ENCODE data around the gene HOXD9.

HOXD9 gene

DNA sequence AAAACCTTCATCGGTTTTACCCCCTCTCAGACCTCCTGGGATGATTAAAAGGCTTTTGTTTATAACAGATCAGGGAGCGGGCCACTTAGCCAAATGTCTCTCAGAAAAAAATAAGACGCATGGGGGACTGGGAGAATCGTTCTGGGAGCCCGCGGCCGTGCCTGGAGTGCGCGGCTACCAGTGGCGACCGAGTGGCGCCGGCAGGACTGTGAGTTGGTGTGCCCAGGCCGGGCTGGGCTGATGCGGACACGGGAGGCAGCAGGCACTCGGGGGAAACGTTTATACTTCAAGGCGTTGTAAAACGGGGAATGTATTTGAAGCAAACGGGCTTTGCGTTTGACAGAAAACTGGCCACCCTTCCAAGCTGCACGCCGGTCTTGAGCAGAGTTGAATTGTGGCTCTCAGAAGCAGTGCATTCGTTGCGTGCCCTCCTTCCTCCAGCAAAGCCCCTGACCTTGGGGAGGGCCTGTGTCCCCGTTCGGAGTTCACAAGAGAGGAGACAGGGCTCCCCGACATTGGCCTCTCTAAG is 10.6 kb upstream of the HOXD9 start:
- H3K4me3 Mint-ChIP-seq: peak overlapping the region; percentile 86
- H3K36me3 Mint-ChIP-seq (ENCODE audit: low read depth): no peaks in the 10 kb centered on the region
- peak overlapping the region; percentile 90 for H3K27ac Mint-ChIP-seq
- peaks cover 90% of the 10 kb centered on the region for H3K27me3 Mint-ChIP-seq (ENCODE audit: low read depth, poor library complexity)
- DNase-seq: no peak
- no peaks in the 10 kb centered on the region for H3K9me3 Mint-ChIP-seq
- TF ChIP-seq, protein P1, sequence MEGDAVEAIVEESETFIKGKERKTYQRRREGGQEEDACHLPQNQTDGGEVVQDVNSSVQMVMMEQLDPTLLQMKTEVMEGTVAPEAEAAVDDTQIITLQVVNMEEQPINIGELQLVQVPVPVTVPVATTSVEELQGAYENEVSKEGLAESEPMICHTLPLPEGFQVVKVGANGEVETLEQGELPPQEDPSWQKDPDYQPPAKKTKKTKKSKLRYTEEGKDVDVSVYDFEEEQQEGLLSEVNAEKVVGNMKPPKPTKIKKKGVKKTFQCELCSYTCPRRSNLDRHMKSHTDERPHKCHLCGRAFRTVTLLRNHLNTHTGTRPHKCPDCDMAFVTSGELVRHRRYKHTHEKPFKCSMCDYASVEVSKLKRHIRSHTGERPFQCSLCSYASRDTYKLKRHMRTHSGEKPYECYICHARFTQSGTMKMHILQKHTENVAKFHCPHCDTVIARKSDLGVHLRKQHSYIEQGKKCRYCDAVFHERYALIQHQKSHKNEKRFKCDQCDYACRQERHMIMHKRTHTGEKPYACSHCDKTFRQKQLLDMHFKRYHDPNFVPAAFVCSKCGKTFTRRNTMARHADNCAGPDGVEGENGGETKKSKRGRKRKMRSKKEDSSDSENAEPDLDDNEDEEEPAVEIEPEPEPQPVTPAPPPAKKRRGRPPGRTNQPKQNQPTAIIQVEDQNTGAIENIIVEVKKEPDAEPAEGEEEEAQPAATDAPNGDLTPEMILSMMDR (IDR thresholded peaks at IDR 0.05): no peak
- peaks cover 80% of the 10 kb centered on the region for H3K4me1 Mint-ChIP-seq

DNA sequence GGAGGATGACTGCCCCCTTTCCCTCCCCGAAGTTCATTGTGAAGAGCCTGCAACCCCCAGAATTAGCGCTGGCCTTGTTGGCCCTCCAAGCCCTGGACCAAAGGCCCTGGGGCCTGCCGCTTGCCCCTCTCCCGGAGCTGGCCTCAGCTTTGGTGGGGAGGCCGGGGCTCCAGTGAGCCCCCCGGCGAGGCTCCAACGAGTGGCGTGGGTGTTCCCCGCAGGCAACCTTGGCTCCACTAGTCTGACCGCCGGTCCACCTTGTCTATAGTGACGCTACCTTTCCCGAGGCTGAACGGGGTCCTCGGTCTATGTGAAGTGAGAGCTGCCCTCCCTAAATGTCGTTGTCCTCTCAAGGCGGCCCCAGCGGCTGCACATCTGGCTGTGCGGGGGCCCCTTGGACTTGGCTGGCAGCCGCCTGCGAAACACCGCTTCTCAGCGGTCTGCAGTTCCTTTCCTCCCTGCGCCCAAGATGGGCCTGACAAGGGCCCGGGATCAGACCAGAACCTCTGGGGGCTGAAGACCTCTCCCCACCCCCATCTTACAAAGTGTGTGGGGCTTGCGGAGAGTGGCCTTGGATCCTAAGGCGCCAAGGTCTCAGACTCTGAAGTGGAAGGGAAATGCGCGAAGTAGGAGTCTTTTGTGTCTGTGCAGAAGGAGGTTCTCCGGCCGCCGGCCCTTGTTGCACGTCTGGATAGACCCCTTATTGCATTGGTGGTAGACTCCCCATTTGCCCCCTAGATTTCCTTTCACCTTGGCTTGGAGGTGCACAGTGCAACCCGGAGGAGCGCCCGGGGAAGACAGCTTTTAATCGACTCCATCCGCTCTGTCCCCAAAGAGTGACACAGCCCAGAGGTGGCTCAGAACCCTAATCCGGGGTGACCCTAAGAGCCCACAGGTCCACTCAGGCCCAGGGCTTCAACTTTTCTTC is 9.9 kb upstream of the HOXD9 start:
- Mint-ChIP-seq H3K27ac (peak overlapping the region; percentile 75), H3K36me3 (ENCODE audit: low read depth) (no peaks in the 10 kb centered on the region), H3K4me3 (peak overlapping the region; percentile 86), H3K4me1 (peaks cover 87% of the 10 kb centered on the region), H3K9me3 (no peaks in the 10 kb centered on the region), H3K27me3 (ENCODE audit: low read depth, poor library complexity) (peaks cover 91% of the 10 kb centered on the region)
- TF ChIP-seq, protein P1 (IDR thresholded peaks at IDR 0.05): no peak
- no peak for DNase-seq

DNA sequence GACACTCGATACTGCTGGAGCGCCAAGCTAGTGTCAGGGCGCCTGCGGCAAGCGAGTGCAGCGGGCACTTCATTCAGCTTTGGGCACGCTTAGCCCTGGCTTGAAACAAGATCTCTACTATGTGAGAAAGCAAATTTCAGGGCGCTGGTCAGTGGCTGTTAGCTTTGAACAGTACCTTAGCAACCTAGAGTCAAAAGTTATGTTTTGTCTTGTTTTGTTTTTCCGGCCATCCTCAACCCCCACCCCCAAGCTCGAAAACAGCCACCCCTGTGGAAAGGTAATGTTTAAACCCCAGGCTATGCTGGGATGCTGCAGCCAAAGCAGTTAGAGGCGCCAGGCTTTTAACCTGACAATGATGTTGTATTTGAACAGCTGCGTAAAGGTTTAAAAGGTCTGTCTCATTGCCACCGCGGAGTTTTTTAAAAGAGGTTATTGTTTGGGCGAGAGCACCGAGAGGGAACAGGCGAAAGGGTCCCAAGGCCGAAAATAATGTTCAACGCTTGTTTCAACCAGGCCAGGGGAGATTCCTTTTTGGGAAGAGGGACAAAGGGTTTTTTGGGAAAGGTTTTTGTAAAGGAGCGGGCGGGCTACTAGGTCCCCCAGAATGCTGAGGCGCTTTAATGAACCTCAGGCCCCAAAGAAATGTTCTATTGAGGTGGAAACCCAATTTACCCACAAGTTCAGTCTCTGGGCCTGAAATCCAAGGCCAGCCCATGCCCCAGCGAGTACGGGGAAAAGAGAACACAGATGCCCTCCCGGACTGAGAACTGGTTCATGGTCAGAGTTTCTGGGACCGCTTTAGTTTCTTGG is 8.2 kb upstream of the HOXD9 start:
- DNase-seq: no peak
- peak overlapping the region; percentile 86 for H3K4me3 Mint-ChIP-seq
- H3K9me3 Mint-ChIP-seq: no peaks in the 10 kb centered on the region
- peak overlapping the region; percentile 91 for H3K27ac Mint-ChIP-seq
- TF ChIP-seq, protein P1 (IDR thresholded peaks at IDR 0.05): no peak
- no peaks in the 10 kb centered on the region for H3K36me3 Mint-ChIP-seq (ENCODE audit: low read depth)
- H3K4me1 Mint-ChIP-seq: peaks cover 95% of the 10 kb centered on the region
- H3K27me3 Mint-ChIP-seq (ENCODE audit: low read depth, poor library complexity): peaks cover 90% of the 10 kb centered on the region

DNA sequence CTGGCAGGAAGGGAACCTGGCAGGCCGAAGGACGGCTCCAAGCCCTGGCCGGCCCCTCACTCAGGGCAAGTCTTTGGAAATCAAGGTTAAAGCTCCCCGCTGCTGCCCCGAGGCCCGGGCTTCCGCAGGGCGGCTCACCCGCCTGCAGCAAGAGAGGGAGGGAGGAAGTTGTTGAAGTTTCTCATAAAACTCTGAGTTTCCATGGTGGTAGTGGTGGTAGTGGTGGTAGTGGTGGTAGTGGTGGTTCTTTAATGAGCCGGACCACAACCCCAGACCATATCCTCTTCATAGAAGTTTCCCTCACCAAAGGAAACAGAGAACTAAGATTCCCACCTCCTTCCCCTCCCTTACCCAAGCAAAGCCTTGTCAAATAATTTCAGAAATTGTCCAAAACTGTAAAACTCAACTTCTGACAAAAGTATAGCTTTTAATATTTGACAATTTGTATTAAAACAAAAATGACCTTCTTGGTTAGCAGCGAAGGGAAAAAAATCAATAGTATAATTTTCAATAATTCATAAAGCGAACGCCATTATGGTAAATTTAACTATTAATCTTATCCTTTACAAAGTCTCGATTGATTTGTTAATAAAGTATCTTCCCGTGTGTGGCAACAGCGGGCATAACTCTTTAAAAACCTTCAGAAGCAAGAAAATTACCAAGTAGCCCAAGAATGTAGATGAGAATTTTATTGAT is 7.4 kb upstream of the HOXD9 start:
- H3K4me3 Mint-ChIP-seq: peak overlapping the region; percentile 86
- peak overlapping the region; percentile 88 for H3K27ac Mint-ChIP-seq
- no peaks in the 10 kb centered on the region for H3K9me3 Mint-ChIP-seq
- H3K4me1 Mint-ChIP-seq: peaks cover 95% of the 10 kb centered on the region
- peak; percentile 30 for DNase-seq
- H3K36me3 Mint-ChIP-seq (ENCODE audit: low read depth): no peaks in the 10 kb centered on the region
- peaks cover 82% of the 10 kb centered on the region for H3K27me3 Mint-ChIP-seq (ENCODE audit: low read depth, poor library complexity)
- TF ChIP-seq, protein P1 (IDR thresholded peaks at IDR 0.05): no peak

DNA sequence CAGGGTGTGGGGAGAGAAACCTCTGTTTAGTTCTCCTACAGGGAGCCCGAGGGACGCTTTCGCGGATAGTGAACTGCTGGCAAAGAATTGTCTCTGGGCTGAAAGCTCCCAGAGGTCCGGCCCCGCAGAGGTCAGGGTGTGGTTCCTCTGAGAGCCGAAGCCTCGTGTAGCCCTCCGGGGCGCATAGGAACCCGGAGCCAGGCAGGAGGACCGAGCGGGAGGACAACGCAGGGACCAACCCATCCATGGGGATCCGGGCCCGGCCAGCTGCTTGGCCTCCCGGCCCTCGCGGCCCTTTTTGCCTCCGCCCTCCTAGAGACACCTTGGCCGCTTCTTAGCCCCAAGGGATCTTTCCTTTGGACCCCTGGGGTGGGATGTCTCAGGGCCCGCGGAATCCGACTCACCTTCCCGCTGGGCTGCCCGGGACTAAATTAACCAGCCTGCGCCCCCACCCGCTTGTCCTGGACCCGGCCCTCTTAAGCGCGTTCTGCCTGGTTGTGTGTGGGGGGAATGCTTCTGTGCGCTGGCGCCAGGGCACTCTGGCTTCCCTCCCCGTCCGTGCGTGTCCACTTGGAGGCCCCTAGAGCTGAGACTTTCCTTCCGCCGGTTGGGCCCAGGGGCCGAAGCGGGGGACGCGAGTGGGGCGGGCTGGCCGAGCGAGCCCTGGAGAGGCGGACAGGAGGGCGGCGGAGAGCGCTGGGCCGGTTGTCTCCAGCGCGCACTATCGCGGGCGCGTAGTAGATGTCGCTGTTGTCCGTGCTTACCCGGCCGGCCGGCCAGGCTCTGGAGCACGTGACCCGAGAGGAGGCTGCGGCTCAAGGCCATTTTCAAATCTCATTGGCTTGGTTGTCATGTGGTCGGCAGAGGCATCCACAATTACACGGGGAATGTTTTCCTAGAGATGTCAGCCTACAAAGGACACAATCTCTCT is 6.4 kb upstream of the HOXD9 start, which contains the start of gene HOXD10:
TSS of gene HOXD10 (plus strand) at position 896 of the 931 bp plus-strand sequence. CDS start 56 bp downstream, outside the sequence.
- Mint-ChIP-seq H3K9me3 (no peaks in the 10 kb centered on the region), H3K4me3 (peak within 1 kb of the TSS; percentile 86), H3K4me1 (peaks cover 96% of the 10 kb centered on the region), H3K36me3 (ENCODE audit: low read depth) (no peaks in the 10 kb centered on the region), H3K27ac (peak within 1 kb of the TSS; percentile 93), H3K27me3 (ENCODE audit: low read depth, poor library complexity) (peaks cover 74% of the 10 kb centered on the region)
- TF ChIP-seq, protein P1 (IDR thresholded peaks at IDR 0.05): peak; percentile 54
- DNase-seq: peak; percentile 85

Measured in nephron progenitor cell (in vitro differentiated cells).